Gastrocnemius medialis (tissue), 4 donors: ENCODE measurements around the gene ENOX1.

Experiments used
- CTCF ChIP-seq, 5 experiments: fragments of 450-650 bp in 3 of 5; fragments of 200-600 bp in 2 of 5; sonication (generic) in 2 of 5; IDR thresholded peaks in 4 of 5; conservative IDR thresholded peaks in 1 of 5; 1 replicate in 4 of 5; 2 replicates in 1 of 5; pipeline ENCODE4 v1.5.1; 2016 to 2019; ENCODE audit warnings: antibody characterized with exemption in 5 of 5, mild to moderate bottlenecking in 3 of 5, moderate library complexity in 3 of 5
- POLR2A ChIP-seq, 2 donors: fragments of 450-650 bp; IDR thresholded peaks; one replicate each; pipeline ENCODE4 v1.6.1; 2017; ENCODE audit warnings: antibody characterized with exemption in 2 of 2, mild to moderate bottlenecking in 2 of 2, moderate library complexity in 2 of 2

DNA sequence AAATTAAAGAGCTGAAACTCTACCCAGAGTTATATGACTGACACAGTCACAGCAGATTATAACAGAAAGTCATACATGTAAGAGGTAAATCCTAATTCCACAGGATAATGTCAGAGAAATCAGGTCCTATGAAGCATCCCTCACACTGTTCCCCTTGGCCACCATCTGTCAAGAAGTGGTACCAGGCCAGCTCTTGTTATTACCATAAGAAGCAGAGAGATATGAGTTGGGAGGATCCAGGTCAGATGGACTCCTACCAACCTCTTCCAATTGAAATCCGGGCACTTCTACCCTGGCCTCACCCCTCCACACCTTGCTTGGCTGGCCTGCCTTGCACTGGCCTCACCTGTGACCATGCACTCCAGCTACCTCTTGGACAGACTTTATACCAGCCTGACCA is 410.2 kb downstream of the ENOX1 start:
- TF ChIP-seq POLR2A (IDR thresholded peaks at IDR 0.05) (no peak), CTCF (IDR thresholded peaks at IDR 0.05 in 4 of 5, conservative IDR thresholded peaks at IDR 0.05 in 1 of 5) (no peak)
